ENCODE results near the gene VAV3. TPM values are rescaled to one million over a fixed set of nuclear protein-coding genes. Genes with fewer than 3 reads are reported as not detected.

Gene VAV3
- total RNA-seq, 1 donor from 2014 or later, result 12.3 TPM

DNA sequence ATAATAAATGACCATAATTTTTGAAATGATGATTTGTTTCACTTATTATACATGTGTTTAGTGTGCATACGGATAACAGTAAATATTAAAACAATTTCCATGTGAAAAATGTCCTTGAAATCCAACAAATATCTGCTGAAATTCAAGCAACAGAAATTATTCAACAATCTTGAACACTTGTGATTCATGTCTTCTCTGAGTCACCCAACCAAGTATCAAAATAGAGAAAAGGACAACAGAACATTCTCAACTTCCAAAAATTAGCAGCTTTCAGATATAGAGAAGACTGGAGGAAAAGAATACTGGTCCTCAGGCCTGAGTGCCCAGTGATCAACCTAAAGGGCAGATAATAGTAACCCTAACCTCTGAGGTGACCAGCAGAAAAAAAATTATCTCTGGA lies 90.8 kb downstream of the VAV3 start:
- no peak for DNase-seq (ENCODE audit: extremely low spot score, unreplicated experiment)
- no peaks in the 10 kb centered on the region for H3K27me3 Mint-ChIP-seq
- H3K9me3 Mint-ChIP-seq, result peaks cover 6% of the 10 kb centered on the region
- no peak overlapping the region for H3K27ac Mint-ChIP-seq
- no peaks in the 10 kb centered on the region for H3K36me3 Mint-ChIP-seq
- H3K4me3 Mint-ChIP-seq, result no peak overlapping the region
- H3K4me1 Mint-ChIP-seq (ENCODE audit: unreplicated experiment), result no peaks in the 10 kb centered on the region
- TF ChIP-seq, protein P1, sequence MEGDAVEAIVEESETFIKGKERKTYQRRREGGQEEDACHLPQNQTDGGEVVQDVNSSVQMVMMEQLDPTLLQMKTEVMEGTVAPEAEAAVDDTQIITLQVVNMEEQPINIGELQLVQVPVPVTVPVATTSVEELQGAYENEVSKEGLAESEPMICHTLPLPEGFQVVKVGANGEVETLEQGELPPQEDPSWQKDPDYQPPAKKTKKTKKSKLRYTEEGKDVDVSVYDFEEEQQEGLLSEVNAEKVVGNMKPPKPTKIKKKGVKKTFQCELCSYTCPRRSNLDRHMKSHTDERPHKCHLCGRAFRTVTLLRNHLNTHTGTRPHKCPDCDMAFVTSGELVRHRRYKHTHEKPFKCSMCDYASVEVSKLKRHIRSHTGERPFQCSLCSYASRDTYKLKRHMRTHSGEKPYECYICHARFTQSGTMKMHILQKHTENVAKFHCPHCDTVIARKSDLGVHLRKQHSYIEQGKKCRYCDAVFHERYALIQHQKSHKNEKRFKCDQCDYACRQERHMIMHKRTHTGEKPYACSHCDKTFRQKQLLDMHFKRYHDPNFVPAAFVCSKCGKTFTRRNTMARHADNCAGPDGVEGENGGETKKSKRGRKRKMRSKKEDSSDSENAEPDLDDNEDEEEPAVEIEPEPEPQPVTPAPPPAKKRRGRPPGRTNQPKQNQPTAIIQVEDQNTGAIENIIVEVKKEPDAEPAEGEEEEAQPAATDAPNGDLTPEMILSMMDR (conservative IDR thresholded peaks at IDR 0.05), result no peak

DNA sequence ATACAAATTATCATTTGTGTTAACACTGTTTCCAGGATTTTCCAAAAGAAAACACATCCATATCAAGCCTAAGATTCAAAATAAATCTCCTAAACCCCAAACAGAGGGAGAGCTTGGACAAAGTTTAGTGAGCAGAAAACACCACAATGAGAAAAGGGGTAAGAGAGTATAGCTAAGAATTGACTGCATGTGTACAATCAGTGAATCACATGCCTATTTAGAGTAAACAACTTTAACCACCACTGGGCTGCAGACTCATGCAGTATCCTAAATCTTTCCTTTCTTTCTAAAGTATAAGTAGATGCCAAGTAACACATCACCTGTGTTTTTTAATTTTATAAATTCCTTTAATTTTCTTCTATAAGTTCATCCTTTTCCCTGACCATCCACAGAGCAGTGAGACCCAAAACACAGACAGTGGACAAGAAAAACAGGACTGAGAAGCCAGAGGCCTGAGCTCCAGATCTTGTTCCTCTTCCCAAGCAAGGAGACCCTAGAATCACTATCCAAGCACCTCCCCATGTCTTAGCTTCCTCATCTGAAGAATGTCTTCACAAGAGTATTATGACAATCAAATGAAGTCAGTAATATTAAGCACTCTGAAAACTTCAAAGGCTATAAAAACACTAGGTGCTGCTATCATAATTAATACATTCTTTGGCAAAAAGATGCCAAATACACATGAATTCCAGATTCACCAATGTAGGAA lies 93.1 kb downstream of the VAV3 start:
- Mint-ChIP-seq H3K4me1 (ENCODE audit: unreplicated experiment) (no peaks in the 10 kb centered on the region), H3K27ac (no peak overlapping the region), H3K36me3 (no peaks in the 10 kb centered on the region), H3K4me3 (no peak overlapping the region), H3K9me3 (peaks cover 6% of the 10 kb centered on the region), H3K27me3 (no peaks in the 10 kb centered on the region)
- no peak for DNase-seq (ENCODE audit: extremely low spot score, unreplicated experiment)
- TF ChIP-seq, protein P1 (conservative IDR thresholded peaks at IDR 0.05), result no peak

DNA sequence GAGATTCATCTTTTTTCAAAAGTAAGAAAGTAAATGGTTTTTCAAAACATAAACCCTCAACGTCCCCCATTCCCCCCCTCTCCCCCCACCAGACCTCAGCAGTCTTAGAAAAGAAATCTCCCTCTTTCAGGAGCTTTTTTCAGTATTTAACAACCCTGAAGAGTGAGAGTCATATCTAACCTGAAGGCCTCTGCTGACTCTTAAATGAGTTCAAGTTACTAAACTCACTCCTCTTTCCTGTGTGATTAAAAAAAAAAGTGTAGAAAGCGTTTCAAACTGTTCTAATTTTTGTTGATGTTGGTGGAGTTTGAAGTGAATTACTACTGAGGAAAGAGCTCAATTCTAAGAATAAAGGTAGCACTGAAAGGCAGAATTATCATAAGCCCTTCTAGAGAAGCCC lies 93.7 kb downstream of the VAV3 start:
- Mint-ChIP-seq H3K27ac (no peak overlapping the region), H3K27me3 (no peaks in the 10 kb centered on the region), H3K9me3 (peaks cover 6% of the 10 kb centered on the region), H3K4me3 (no peak overlapping the region), H3K4me1 (ENCODE audit: unreplicated experiment) (no peaks in the 10 kb centered on the region), H3K36me3 (no peaks in the 10 kb centered on the region)
- TF ChIP-seq, protein P1 (conservative IDR thresholded peaks at IDR 0.05), result no peak
- DNase-seq (ENCODE audit: extremely low spot score, unreplicated experiment), result no peak

DNA sequence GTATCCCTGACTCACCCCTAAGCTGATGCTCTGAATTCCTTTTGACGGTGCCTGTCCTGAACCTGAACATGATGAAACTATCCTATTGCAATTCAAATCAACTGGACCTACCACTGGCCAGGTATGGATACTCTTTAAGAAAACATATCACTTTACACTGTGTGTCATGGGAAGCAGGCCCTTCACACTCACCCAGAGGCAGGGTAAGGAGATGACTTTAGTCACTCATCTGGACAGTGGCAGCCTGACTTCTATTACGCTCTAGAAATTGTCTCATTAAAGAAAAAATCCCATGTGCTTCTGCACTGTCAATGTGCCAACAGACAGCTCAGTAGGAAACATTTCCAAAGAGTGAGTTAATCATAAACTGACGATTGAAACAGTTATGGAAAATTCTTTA lies 94.3 kb downstream of the VAV3 start:
- H3K4me1 Mint-ChIP-seq (ENCODE audit: unreplicated experiment), result no peaks in the 10 kb centered on the region

DNA sequence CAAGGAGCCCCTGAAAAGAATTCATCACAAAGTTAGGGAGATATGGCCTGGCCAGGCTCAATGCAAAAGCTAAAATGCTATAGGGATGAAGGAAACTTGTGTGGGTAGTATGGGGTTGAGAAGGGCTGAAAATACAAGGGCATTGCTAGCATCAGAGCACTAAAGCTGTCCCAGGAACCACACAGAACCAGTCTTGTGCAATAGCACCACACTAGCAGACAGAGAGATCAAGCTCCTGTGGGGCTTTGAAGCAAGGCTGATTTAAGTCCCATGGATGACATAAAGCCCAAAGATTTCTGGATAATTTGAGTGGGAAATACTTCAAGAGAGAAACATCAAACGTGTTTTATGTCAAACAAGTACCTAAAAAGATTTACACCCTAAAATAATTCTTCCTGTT lies 97.1 kb downstream of the VAV3 start:
- Mint-ChIP-seq H3K36me3 (no peaks in the 10 kb centered on the region), H3K27me3 (no peaks in the 10 kb centered on the region), H3K4me1 (ENCODE audit: unreplicated experiment) (no peaks in the 10 kb centered on the region), H3K4me3 (no peak overlapping the region), H3K9me3 (peaks cover 6% of the 10 kb centered on the region), H3K27ac (no peak overlapping the region)
- TF ChIP-seq, protein P1 (conservative IDR thresholded peaks at IDR 0.05), result no peak
- DNase-seq (ENCODE audit: extremely low spot score, unreplicated experiment), result no peak

More for the DNA sequence above, 94.3 kb downstream of the VAV3 start:
- DNase-seq (ENCODE audit: extremely low spot score, unreplicated experiment), result no peak
- H3K27me3 Mint-ChIP-seq, result no peaks in the 10 kb centered on the region
- H3K9me3 Mint-ChIP-seq, result peaks cover 6% of the 10 kb centered on the region
- H3K27ac Mint-ChIP-seq, result no peak overlapping the region
- TF ChIP-seq, protein P1 (conservative IDR thresholded peaks at IDR 0.05), result no peak
- H3K4me3 Mint-ChIP-seq, result no peak overlapping the region
- H3K36me3 Mint-ChIP-seq, result no peaks in the 10 kb centered on the region
